HT-29 (cell line): ENCODE data around the gene BMAL1. TPM values are rescaled to one million over a fixed set of nuclear protein-coding genes. Genes with fewer than 3 reads are reported as not detected.

ENCODE experiments used
- total RNA-seq: library from RNA; depleted of rRNA; stranded (reverse); fragments of >200 nt; shearing (Covaris generic); gene quantifications from 2 replicates; pipeline ENCODE4 v1.2.3, GENCODE V29; 2014; rRNA removed

Gene BMAL1
- total RNA-seq, 1 experiment from 2014 or later: 11.8 TPM

Other genes starting within 250 kb of the BMAL1 start
- 26.0 and 29.8 TPM in 2 replicates for gene BTBD10, start 185.4 kb downstream of the BMAL1 start, total RNA-seq
- not detected in 2 replicates for gene PTH, start 218.2 kb downstream of the BMAL1 start, total RNA-seq